Transverse colon (tissue), 4 donors: Measurements from ENCODE around the gene PLCL2.

Experiments used
- CTCF ChIP-seq, 5 experiments: fragments of 200-600 bp in 3 of 5; fragments of 450-650 bp in 2 of 5; sonication (generic) in 3 of 5; IDR thresholded peaks; 1 replicate in 2 of 5; 2 replicates in 3 of 5; pipeline ENCODE4 v1.5.1; 2016 to 2017; ENCODE audit warnings: antibody characterized with exemption in 5 of 5, inconsistent platforms in 3 of 5, mild to moderate bottlenecking in 2 of 5, moderate library complexity in 1 of 5
- EP300 ChIP-seq: sonication (generic); formaldehyde crosslinking; IDR thresholded peaks from one replicate; pipeline ENCODE4 v1.6.1; 2017; ENCODE audit warnings: antibody characterized with exemption, low read depth
- POLR2A ChIP-seq: fragments of 450-650 bp; IDR thresholded peaks from one replicate; pipeline ENCODE4 v1.6.1; 2016; ENCODE audit warnings: antibody characterized with exemption, mild to moderate bottlenecking, moderate library complexity
- POLR2AphosphoS5 ChIP-seq, 3 donors: sonication (generic); formaldehyde crosslinking; IDR thresholded peaks; one replicate each; pipeline ENCODE4 v1.6.1; 2016; ENCODE audit warnings: antibody characterized with exemption in 3 of 3

DNA sequence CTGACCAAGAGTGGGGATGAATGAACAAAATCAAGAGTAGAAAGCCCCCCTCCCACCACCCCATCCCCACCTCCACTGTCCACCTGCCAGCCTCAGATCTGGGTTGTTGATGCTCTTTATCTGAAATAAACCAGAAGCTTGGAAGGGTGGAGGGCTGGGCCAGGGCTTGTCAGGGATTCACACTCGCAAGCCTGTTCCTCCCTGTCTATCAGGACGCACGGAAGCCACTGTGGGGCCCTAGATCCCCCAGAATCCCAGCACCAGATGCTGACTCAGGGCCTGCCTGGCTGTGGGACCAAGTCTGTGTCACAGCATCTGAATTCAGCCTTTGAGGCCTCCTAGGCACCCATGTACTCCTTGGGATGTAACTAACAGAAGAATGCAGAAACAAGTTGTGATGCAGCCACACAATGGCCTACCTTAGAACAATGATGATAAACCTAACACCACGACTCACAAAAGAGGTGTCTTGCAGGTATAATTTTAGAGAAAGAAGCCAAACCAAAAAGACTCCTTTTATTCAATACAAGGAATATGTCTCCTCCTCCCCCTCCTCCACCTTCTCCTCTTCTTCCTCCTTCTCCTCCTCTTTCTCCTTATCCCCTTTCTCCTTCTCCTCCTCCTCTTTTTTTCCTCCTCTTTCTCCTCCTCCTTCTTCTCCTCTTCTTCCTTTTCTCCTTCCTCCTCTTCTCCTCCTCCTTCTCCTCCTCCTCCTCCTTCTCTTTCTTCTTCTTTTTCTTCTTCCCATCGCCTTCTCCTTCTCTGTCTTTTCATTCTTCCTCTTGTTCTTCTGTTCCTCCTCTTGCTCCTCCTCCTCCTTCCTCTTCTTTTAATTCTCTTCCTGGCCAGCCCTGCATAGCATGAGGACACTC, 234.7 kb downstream of the PLCL2 start:
- no peak for TF ChIP-seq CTCF (IDR thresholded peaks at IDR 0.05)
- TF ChIP-seq POLR2AphosphoS5 (IDR thresholded peaks at IDR 0.05) = no peak
- TF ChIP-seq EP300 = no peak
- TF ChIP-seq POLR2A = no peak
